CD4-positive, alpha-beta T cell (primary cell): ENCODE results near the gene EPHB1. TPM values are rescaled to one million over a fixed set of nuclear protein-coding genes. Genes with fewer than 3 reads are reported as not detected.

Experiments
- ATAC-seq: fragments of 200-7000 bp; cut with Tn5 transposase; one replicate; pipeline ENCODE4 v1.10.0; 2022; ENCODE audit warnings: mild to moderate bottlenecking; ENCODE audit not compliant: poor library complexity
- CTCF ChIA-PET: fragments of 350-600 bp; sonication (Branson Sonifier 250); formaldehyde crosslinking; loops from one replicate; lab custom pipeline; 2021; ENCODE audit warnings: antibody characterized with exemption, inconsistent platforms; lab: Charles Lee
- POLR2A ChIA-PET: fragments of 350-600 bp; sonication (Branson Sonifier 250); formaldehyde crosslinking; loops from one replicate; lab custom pipeline; 2021; ENCODE audit warnings: antibody characterized with exemption, inconsistent platforms; lab: Charles Lee
- DNase-seq, 14 experiments: peaks; one replicate each; pipeline ENCODE4 v3.0.0-alpha.2; 2013 to 2020; ENCODE audit warnings: mixed read lengths in 2 of 14
- H3K27ac ChIP-seq, 2 donors: one replicate each; pipeline versions ENCODE4 v1.5.1 to v1.7.0; 2013; ENCODE audit warnings: low read length in 2 of 2, low read depth in 1 of 2, mild to moderate bottlenecking in 1 of 2
- H3K27me3 ChIP-seq, 2 experiments: 1 replicate in 1 of 2; 2 replicates in 1 of 2; pipeline versions ENCODE4 v1.6.1 to v1.7.0; 2013; ENCODE audit warnings: low read length in 2 of 2, control low read depth in 1 of 2, mild to moderate bottlenecking in 1 of 2, moderate library complexity in 1 of 2; ENCODE audit not compliant: insufficient read depth in 2 of 2, control insufficient read depth in 1 of 2
- H3K36me3 ChIP-seq: one replicate; pipeline ENCODE4 v1.6.1; 2013; ENCODE audit warnings: low read length, control low read depth; ENCODE audit not compliant: insufficient read depth
- H3K4me1 ChIP-seq: one replicate; pipeline ENCODE4 v1.6.1; 2013; ENCODE audit warnings: low read length, control low read depth; ENCODE audit not compliant: insufficient read depth
- H3K4me3 ChIP-seq: one replicate; pipeline ENCODE4 v1.5.1; 2013; ENCODE audit warnings: mild to moderate bottlenecking, low read length, moderate library complexity
- H3K9me3 ChIP-seq, 2 experiments: 1 replicate in 1 of 2; 2 replicates in 1 of 2; pipeline versions ENCODE4 v1.6.1 to v1.7.0; 2013; ENCODE audit warnings: low read length in 2 of 2, mild to moderate bottlenecking in 2 of 2, control low read depth in 1 of 2, moderate library complexity in 1 of 2; ENCODE audit not compliant: control insufficient read depth in 1 of 2, insufficient read depth in 1 of 2
- H3K27ac Mint-ChIP-seq: one replicate; pipeline ENCODE4 v1.8.0; 2020; ENCODE audit warnings: mixed read lengths
- H3K27me3 Mint-ChIP-seq: one replicate; pipeline ENCODE4 v1.8.0; 2021; ENCODE audit warnings: mixed read lengths
- H3K36me3 Mint-ChIP-seq: one replicate; pipeline ENCODE4 v1.8.0; 2021; ENCODE audit warnings: low read depth, mixed read lengths
- H3K4me1 Mint-ChIP-seq: one replicate; pipeline ENCODE4 v1.8.0; 2021; ENCODE audit warnings: low read depth, mixed read lengths
- H3K4me3 Mint-ChIP-seq: one replicate; pipeline ENCODE4 v1.8.0; 2020; ENCODE audit warnings: mild to moderate bottlenecking, mixed read lengths
- H3K9me3 Mint-ChIP-seq: one replicate; pipeline ENCODE4 v1.8.0; 2020; ENCODE audit warnings: mixed read lengths
- intact Hi-C, 2 experiments: fragments of 100-400 bp; cut with DNase I in 1 of 2; cut with micrococcal nuclease in 1 of 2; formaldehyde crosslinking; loops; one replicate each; pipeline versions ENCODE4 v1.15.1 to v1.9.0; 2023 to 2025; cut with DNase I, micrococcal nuclease
- total RNA-seq, 174 experiments: library from RNA in 2 of 174; stranded (reverse) in 2 of 174; gene quantifications; one replicate each; pipeline ENCODE4 v1.2.3 and lab custom pipeline; 2021 to 2026
- TF ChIP-seq, protein P1 (sequence below): fragments of 200-600 bp; IDR thresholded peaks from one replicate; pipeline ENCODE4 v1.8.0; 2022; ENCODE audit warnings: antibody characterized with exemption, mild to moderate bottlenecking

Gene EPHB1
- total RNA-seq, 2 experiments from 2014 or later, result 0.08 to 0.49 TPM

DNA sequence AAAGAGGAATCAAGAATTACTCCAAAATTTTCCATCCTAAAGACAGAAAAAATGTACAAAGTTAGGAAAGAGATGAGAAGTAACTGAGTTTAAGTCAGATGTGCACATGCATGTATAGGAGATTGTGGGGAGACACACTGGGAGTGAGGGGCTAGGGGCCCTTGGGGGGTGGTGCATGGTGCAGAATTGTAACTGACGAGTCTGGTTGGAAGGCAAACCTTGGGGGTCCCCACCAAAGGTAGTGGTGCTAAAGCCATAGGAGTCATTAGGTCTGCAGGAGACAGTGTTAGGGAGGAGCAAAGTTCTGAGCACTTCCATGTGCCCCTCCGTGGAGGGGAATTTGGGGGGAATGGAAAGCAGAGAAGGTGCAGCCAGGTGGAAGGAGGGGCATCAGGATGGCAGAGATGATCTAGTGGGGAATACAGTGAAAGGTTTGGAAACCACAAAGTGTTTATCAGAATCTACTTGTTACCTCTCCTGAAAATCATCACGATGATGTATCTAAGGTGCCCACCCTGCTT lies 37.5 kb upstream of the EPHB1 start:
- TF ChIP-seq, protein P1, sequence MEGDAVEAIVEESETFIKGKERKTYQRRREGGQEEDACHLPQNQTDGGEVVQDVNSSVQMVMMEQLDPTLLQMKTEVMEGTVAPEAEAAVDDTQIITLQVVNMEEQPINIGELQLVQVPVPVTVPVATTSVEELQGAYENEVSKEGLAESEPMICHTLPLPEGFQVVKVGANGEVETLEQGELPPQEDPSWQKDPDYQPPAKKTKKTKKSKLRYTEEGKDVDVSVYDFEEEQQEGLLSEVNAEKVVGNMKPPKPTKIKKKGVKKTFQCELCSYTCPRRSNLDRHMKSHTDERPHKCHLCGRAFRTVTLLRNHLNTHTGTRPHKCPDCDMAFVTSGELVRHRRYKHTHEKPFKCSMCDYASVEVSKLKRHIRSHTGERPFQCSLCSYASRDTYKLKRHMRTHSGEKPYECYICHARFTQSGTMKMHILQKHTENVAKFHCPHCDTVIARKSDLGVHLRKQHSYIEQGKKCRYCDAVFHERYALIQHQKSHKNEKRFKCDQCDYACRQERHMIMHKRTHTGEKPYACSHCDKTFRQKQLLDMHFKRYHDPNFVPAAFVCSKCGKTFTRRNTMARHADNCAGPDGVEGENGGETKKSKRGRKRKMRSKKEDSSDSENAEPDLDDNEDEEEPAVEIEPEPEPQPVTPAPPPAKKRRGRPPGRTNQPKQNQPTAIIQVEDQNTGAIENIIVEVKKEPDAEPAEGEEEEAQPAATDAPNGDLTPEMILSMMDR, result no peak
- Histone ChIP-seq H3K4me1 (no peaks in the 10 kb centered on the region), H3K4me3 (no peak overlapping the region), H3K9me3 (no peaks in the 10 kb centered on the region), H3K36me3 (no peaks in the 10 kb centered on the region), H3K27me3 (no peaks in the 10 kb centered on the region), H3K27ac (no peak overlapping the region)
- Mint-ChIP-seq H3K4me1 (no peaks in the 10 kb centered on the region), H3K9me3 (no peaks in the 10 kb centered on the region), H3K27ac (no peak overlapping the region), H3K27me3 (peaks cover 10% of the 10 kb centered on the region), H3K36me3 (no peaks in the 10 kb centered on the region), H3K4me3 (no peak overlapping the region)
- ChIA-PET CTCF (no interaction called here), POLR2A (no interaction called here)
- DNase-seq (no peak), ATAC-seq (no peak)
- intact Hi-C loops, result no loop called here

DNA sequence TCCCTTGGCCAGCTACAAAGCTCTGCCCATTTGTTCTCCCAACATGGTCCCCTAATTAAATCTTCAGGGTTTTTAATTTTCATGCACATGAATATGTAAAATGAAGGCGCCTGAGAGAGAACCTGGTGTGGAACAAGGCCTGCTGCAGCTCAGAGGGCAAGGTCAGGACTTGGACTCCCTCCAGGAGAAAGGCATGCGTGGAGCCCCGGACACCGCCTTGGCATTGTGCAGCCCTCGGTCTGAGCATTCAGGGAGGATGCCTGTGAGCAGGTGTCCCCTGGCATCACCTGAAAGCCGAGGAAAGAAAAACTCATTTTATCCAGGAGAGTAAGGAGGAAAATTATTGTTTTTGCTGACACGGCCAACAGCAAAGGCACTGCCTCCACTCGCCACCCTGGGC lies 33.8 kb upstream of the EPHB1 start:
- TF ChIP-seq, protein P1, result no peak
- no peak overlapping the region for H3K4me3 Mint-ChIP-seq
- Histone ChIP-seq H3K36me3 (no peaks in the 10 kb centered on the region), H3K27me3 (no peaks in the 10 kb centered on the region), H3K27ac (no peak overlapping the region), H3K9me3 (no peaks in the 10 kb centered on the region), H3K4me1 (no peaks in the 10 kb centered on the region), H3K4me3 (no peak overlapping the region)
- no peaks in the 10 kb centered on the region for H3K9me3 Mint-ChIP-seq
- no peaks in the 10 kb centered on the region for H3K4me1 Mint-ChIP-seq
- intact Hi-C loops, result no loop called here
- POLR2A ChIA-PET, result no interaction called here
- H3K36me3 Mint-ChIP-seq, result no peaks in the 10 kb centered on the region
- peaks cover 4% of the 10 kb centered on the region for H3K27me3 Mint-ChIP-seq
- ATAC-seq (no peak), DNase-seq (no peak)
- no peak overlapping the region for H3K27ac Mint-ChIP-seq
- CTCF ChIA-PET, result no interaction called here

DNA sequence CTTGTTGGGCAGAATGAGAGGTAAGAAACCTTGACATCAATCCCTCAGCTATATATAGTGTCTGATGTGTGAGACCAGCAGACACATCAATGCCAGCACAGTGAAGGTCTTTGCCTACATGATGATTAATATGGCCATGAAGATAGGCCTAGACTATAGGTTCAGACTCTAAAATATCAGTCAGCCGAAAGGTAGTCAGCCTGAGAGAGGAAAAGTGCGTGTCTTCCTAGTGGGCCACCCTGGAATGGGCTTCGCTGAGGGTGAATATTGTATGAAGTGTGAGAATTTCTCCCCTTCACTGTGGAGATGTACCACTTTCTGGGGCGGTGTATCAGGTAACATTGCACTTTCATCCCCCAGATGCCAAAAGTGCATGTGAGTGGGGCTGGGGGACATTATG lies 33.0 kb upstream of the EPHB1 start:
- Mint-ChIP-seq H3K36me3 (no peaks in the 10 kb centered on the region), H3K4me3 (no peak overlapping the region), H3K27ac (no peak overlapping the region), H3K27me3 (no peaks in the 10 kb centered on the region), H3K9me3 (no peaks in the 10 kb centered on the region), H3K4me1 (no peaks in the 10 kb centered on the region)
- Histone ChIP-seq H3K27ac (no peak overlapping the region), H3K4me1 (no peaks in the 10 kb centered on the region), H3K27me3 (peaks cover 0 to 2% of the 10 kb centered on the region in 2 experiments), H3K4me3 (no peak overlapping the region), H3K36me3 (no peaks in the 10 kb centered on the region), H3K9me3 (no peaks in the 10 kb centered on the region)
- intact Hi-C loops, result no loop called here
- ChIA-PET CTCF (no interaction called here), POLR2A (no interaction called here)
- no peak for ATAC-seq
- TF ChIP-seq, protein P1, result no peak
- no peak for DNase-seq
